Activated CD4-positive, alpha-beta T cell treated with anti-CD3 and anti-CD28 coated beads for 1 hour (primary cell): ENCODE measurements around the gene KATNIP.

Experiments used
- DNase-seq: peaks from one replicate; pipeline ENCODE4 v3.0.0-alpha.2; 2020

Gene KATNIP

GRCh38 chr16:27586711-27587110 is 36.8 kb downstream of the KATNIP start:
- no peak for DNase-seq

GRCh38 chr16:27588057-27588456 is 38.1 kb downstream of the KATNIP start:
- DNase-seq = no peak

- no peak for DNase-seq
These were observed 41.9 kb downstream of the KATNIP start for GRCh38 chr16:27591837-27592236.

GRCh38 chr16:27595475-27595874 is 45.5 kb downstream of the KATNIP start:
- DNase-seq = no peak

- no peak for DNase-seq
These were observed 46.0 kb downstream of the KATNIP start for GRCh38 chr16:27595993-27596392.

- no peak for DNase-seq
These were observed 46.5 kb downstream of the KATNIP start for GRCh38 chr16:27596411-27596810.

- DNase-seq = no peak
These were observed 47.4 kb downstream of the KATNIP start for GRCh38 chr16:27597361-27597760.

- DNase-seq = no peak
These were observed 48.3 kb downstream of the KATNIP start for GRCh38 chr16:27598220-27598619.

- DNase-seq = no peak
These were observed 49.1 kb downstream of the KATNIP start for GRCh38 chr16:27598931-27599565.

- DNase-seq = no peak
These were observed 49.7 kb downstream of the KATNIP start for GRCh38 chr16:27599606-27600005.
